Stimulated activated CD8-positive, alpha-beta memory T cell treated with anti-CD3 and anti-CD28 coated beads, Interleukin-4, amount 100 ng/mL, for 1 hour (primary cell): ENCODE results near the gene OPHN1.
"Not testable (repeated sequence)": the region's sequence is repeated elsewhere in the genome, so short reads cannot be mapped to it uniquely, and the experiment has no call there.

Experiments used
- DNase-seq, 2 donors: peaks; one replicate each; pipeline ENCODE4 v3.0.0-alpha.2; 2020; ENCODE audit warnings: low read depth in 2 of 2, low spot score in 1 of 2

Gene OPHN1

GRCh38 chrX:68083510-68083909 lies 349.8 kb downstream of the OPHN1 start:
- no peak for DNase-seq

- DNase-seq, result no peak
Observed at GRCh38 chrX:68079961-68080360, 353.3 kb downstream of the OPHN1 start.

GRCh38 chrX:68078801-68079200 lies 354.5 kb downstream of the OPHN1 start:
- DNase-seq, result not testable (repeated sequence)

GRCh38 chrX:68077378-68077777 lies 355.9 kb downstream of the OPHN1 start:
- no peak for DNase-seq

GRCh38 chrX:68072041-68072440 lies 361.3 kb downstream of the OPHN1 start:
- no peak for DNase-seq

- DNase-seq, result not testable (repeated sequence)
Observed at GRCh38 chrX:68070119-68070518, 363.2 kb downstream of the OPHN1 start.

- DNase-seq, result no peak
Observed at GRCh38 chrX:68061206-68061535, 372.1 kb downstream of the OPHN1 start.

- DNase-seq, result no peak
Observed at GRCh38 chrX:68060506-68061205, 372.6 kb downstream of the OPHN1 start.

- no peak for DNase-seq
Observed at GRCh38 chrX:68059469-68059868, 373.8 kb downstream of the OPHN1 start.

- DNase-seq, result no peak
Observed at GRCh38 chrX:68049466-68049865, 383.8 kb downstream of the OPHN1 start.

- no peak for DNase-seq
Observed at GRCh38 chrX:68048774-68049173, 384.5 kb downstream of the OPHN1 start.

GRCh38 chrX:68045008-68045577 lies 388.2 kb downstream of the OPHN1 start:
- no peak for DNase-seq

GRCh38 chrX:68043713-68044438 lies 389.4 kb downstream of the OPHN1 start:
- DNase-seq, result no peak

GRCh38 chrX:68041110-68041509 lies 392.2 kb downstream of the OPHN1 start:
- no peak for DNase-seq

GRCh38 chrX:68018248-68019203 lies 414.8 kb downstream of the OPHN1 start:
- DNase-seq, result no peak

GRCh38 chrX:67998540-67998939 lies 434.8 kb downstream of the OPHN1 start:
- no peak for DNase-seq
